ENCODE measurements around the gene HEPHL1. TPM values are rescaled to one million over a fixed set of nuclear protein-coding genes. Genes with fewer than 3 reads are reported as not detected.
"Not testable (repeated sequence)": the region's sequence is repeated elsewhere in the genome, so short reads cannot be mapped to it uniquely, and the experiment has no call there.

The HEPHL1 gene
- total RNA-seq, 1 experiment from 2014 or later = not detected

GRCh38 chr11:94141511-94142307 is 120.6 kb downstream of the HEPHL1 start:
- DNase-seq (ENCODE audit: low spot score) = no peak
- in situ Hi-C loops (cut with HindIII; ENCODE audit: low sequenced_read_pairs) = no loop called here

GRCh38 chr11:94142308-94143281 is 121.4 kb downstream of the HEPHL1 start:
- in situ Hi-C loops (cut with HindIII; ENCODE audit: low sequenced_read_pairs) = no loop called here
- no peak for DNase-seq (ENCODE audit: low spot score)

- DNase-seq (ENCODE audit: low spot score) = no peak
- in situ Hi-C loops (cut with HindIII; ENCODE audit: low sequenced_read_pairs) = no loop called here
These were observed 123.1 kb downstream of the HEPHL1 start for GRCh38 chr11:94144216-94144615.

- in situ Hi-C loops (cut with HindIII; ENCODE audit: low sequenced_read_pairs) = no loop called here
- DNase-seq (ENCODE audit: low spot score) = no peak
These were observed 123.5 kb downstream of the HEPHL1 start for GRCh38 chr11:94144664-94145063.

- no peak for DNase-seq (ENCODE audit: low spot score)
- in situ Hi-C loops (cut with HindIII; ENCODE audit: low sequenced_read_pairs) = no loop called here
These were observed 124.3 kb downstream of the HEPHL1 start for GRCh38 chr11:94145431-94145830.

GRCh38 chr11:94145916-94146315 is 124.8 kb downstream of the HEPHL1 start:
- in situ Hi-C loops (cut with HindIII; ENCODE audit: low sequenced_read_pairs) = no loop called here
- no peak for DNase-seq (ENCODE audit: low spot score)

- no peak for DNase-seq (ENCODE audit: low spot score)
- in situ Hi-C loops (cut with HindIII; ENCODE audit: low sequenced_read_pairs) = no loop called here
These were observed 126.3 kb downstream of the HEPHL1 start for GRCh38 chr11:94147433-94147845.

- no peak for DNase-seq (ENCODE audit: low spot score)
- in situ Hi-C loops (cut with HindIII; ENCODE audit: low sequenced_read_pairs) = no loop called here
These were observed 127.0 kb downstream of the HEPHL1 start for GRCh38 chr11:94148189-94148588.

GRCh38 chr11:94149431-94150017 is 128.4 kb downstream of the HEPHL1 start:
- in situ Hi-C loops (cut with HindIII; ENCODE audit: low sequenced_read_pairs) = no loop called here
- no peak for DNase-seq (ENCODE audit: low spot score)

- in situ Hi-C loops (cut with HindIII; ENCODE audit: low sequenced_read_pairs) = no loop called here
- DNase-seq (ENCODE audit: low spot score) = no peak
These were observed 128.9 kb downstream of the HEPHL1 start for GRCh38 chr11:94150056-94150455.

- in situ Hi-C loops (cut with HindIII; ENCODE audit: low sequenced_read_pairs) = no loop called here
These were observed 129.8 kb downstream of the HEPHL1 start for GRCh38 chr11:94150704-94151685.

GRCh38 chr11:94151903-94152677 is 130.9 kb downstream of the HEPHL1 start:
- DNase-seq (ENCODE audit: low spot score) = no peak
- in situ Hi-C loops (cut with HindIII; ENCODE audit: low sequenced_read_pairs) = no loop called here

More at GRCh38 chr11:94150704-94151685, 129.8 kb downstream of the HEPHL1 start:
- DNase-seq (ENCODE audit: low spot score) = no peak

GRCh38 chr11:94152678-94153065 is 131.5 kb downstream of the HEPHL1 start:
- in situ Hi-C loops (cut with HindIII; ENCODE audit: low sequenced_read_pairs) = no loop called here
- no peak for DNase-seq (ENCODE audit: low spot score)

- in situ Hi-C loops (cut with HindIII; ENCODE audit: low sequenced_read_pairs) = no loop called here
These were observed 132.2 kb downstream of the HEPHL1 start for GRCh38 chr11:94153320-94153719.

GRCh38 chr11:94154095-94154856 is 133.1 kb downstream of the HEPHL1 start:
- in situ Hi-C loops (cut with HindIII; ENCODE audit: low sequenced_read_pairs) = no loop called here
- no peak for DNase-seq (ENCODE audit: low spot score)

More at GRCh38 chr11:94153320-94153719, 132.2 kb downstream of the HEPHL1 start:
- no peak for DNase-seq (ENCODE audit: low spot score)

GRCh38 chr11:94157339-94157738 is 136.2 kb downstream of the HEPHL1 start:
- in situ Hi-C loops (cut with HindIII; ENCODE audit: low sequenced_read_pairs); DNase-seq (ENCODE audit: low spot score): not testable (repeated sequence)
